ENCODE results near the gene FBXO42. TPM values are rescaled to one million over a fixed set of nuclear protein-coding genes. Genes with fewer than 3 reads are reported as not detected.
"Not testable (repeated sequence)": the region's sequence is repeated elsewhere in the genome, so short reads cannot be mapped to it uniquely, and the experiment has no call there.

The FBXO42 gene
- total RNA-seq, 1 donor, result 16.3 TPM

- no peak overlapping the region for H3K4me2 ChIP-seq (ENCODE audit: insufficient read depth, low read length)
- H3K4me3 ChIP-seq (ENCODE audit: insufficient read depth, low read length), result no peak overlapping the region
- no peak overlapping the region for H2AFZ ChIP-seq (ENCODE audit: low read length)
- no peak overlapping the region for H3K27ac ChIP-seq (ENCODE audit: low read depth, low read length)
- H3K79me2 ChIP-seq (ENCODE audit: insufficient read depth, low read length), result no peaks in the 10 kb centered on the region
- no peaks in the 10 kb centered on the region for H3K9me3 ChIP-seq (ENCODE audit: low read depth, low read length)
- no peaks in the 10 kb centered on the region for H4K20me1 ChIP-seq (ENCODE audit: insufficient read depth, low read length)
- no peaks in the 10 kb centered on the region for H3K36me3 ChIP-seq (ENCODE audit: insufficient read depth, low read length)
- peak; percentile 82 for DNase-seq (ENCODE audit: insufficient read length, low spot score, missing footprints)
- H3K27me3 ChIP-seq (ENCODE audit: insufficient read depth, low read length), result peaks cover 23% of the 10 kb centered on the region
- no peaks in the 10 kb centered on the region for H3K4me1 ChIP-seq (ENCODE audit: insufficient read depth, low read length)
- TF ChIP-seq CTCF (IDR thresholded peaks at IDR 0.05; ENCODE audit: extremely low read depth, low read depth, low read length), result no peak
These were observed 125.6 kb downstream of the FBXO42 start for GRCh38 chr1:16226490-16227179.

- Histone ChIP-seq H3K4me2 (ENCODE audit: insufficient read depth, low read length) (no peak overlapping the region), H4K20me1 (ENCODE audit: insufficient read depth, low read length) (no peaks in the 10 kb centered on the region), H3K79me2 (ENCODE audit: insufficient read depth, low read length) (no peaks in the 10 kb centered on the region), H3K36me3 (ENCODE audit: insufficient read depth, low read length) (no peaks in the 10 kb centered on the region), H2AFZ (ENCODE audit: low read length) (no peak overlapping the region), H3K4me3 (ENCODE audit: insufficient read depth, low read length) (no peak overlapping the region), H3K9me3 (ENCODE audit: low read depth, low read length) (no peaks in the 10 kb centered on the region), H3K4me1 (ENCODE audit: insufficient read depth, low read length) (no peaks in the 10 kb centered on the region), H3K27me3 (ENCODE audit: insufficient read depth, low read length) (peaks cover 23% of the 10 kb centered on the region), H3K27ac (ENCODE audit: low read depth, low read length) (no peak overlapping the region)
- DNase-seq (ENCODE audit: insufficient read length, low spot score, missing footprints), result peak; percentile 73
- no peak for TF ChIP-seq CTCF (IDR thresholded peaks at IDR 0.05; ENCODE audit: extremely low read depth, low read depth, low read length)
These were observed 126.2 kb downstream of the FBXO42 start for GRCh38 chr1:16226129-16226489.

- H3K27me3 ChIP-seq (ENCODE audit: insufficient read depth, low read length), result peaks cover 23% of the 10 kb centered on the region
- DNase-seq (ENCODE audit: insufficient read length, low spot score, missing footprints), result peak; percentile 62
- H3K4me3 ChIP-seq (ENCODE audit: insufficient read depth, low read length), result no peak overlapping the region
- H3K79me2 ChIP-seq (ENCODE audit: insufficient read depth, low read length), result no peaks in the 10 kb centered on the region
- no peak for TF ChIP-seq CTCF (IDR thresholded peaks at IDR 0.05; ENCODE audit: extremely low read depth, low read depth, low read length)
- H3K4me2 ChIP-seq (ENCODE audit: insufficient read depth, low read length), result no peak overlapping the region
- no peaks in the 10 kb centered on the region for H3K36me3 ChIP-seq (ENCODE audit: insufficient read depth, low read length)
- H3K4me1 ChIP-seq (ENCODE audit: insufficient read depth, low read length), result no peaks in the 10 kb centered on the region
- no peak overlapping the region for H2AFZ ChIP-seq (ENCODE audit: low read length)
- no peaks in the 10 kb centered on the region for H4K20me1 ChIP-seq (ENCODE audit: insufficient read depth, low read length)
- H3K27ac ChIP-seq (ENCODE audit: low read depth, low read length), result no peak overlapping the region
- no peaks in the 10 kb centered on the region for H3K9me3 ChIP-seq (ENCODE audit: low read depth, low read length)
These were observed 127.8 kb downstream of the FBXO42 start for GRCh38 chr1:16224472-16224871.

- not testable (repeated sequence) for H3K79me2 ChIP-seq (ENCODE audit: insufficient read depth, low read length); H3K4me2 ChIP-seq (ENCODE audit: insufficient read depth, low read length); H3K4me3 ChIP-seq (ENCODE audit: insufficient read depth, low read length); H3K9me3 ChIP-seq (ENCODE audit: low read depth, low read length); H3K36me3 ChIP-seq (ENCODE audit: insufficient read depth, low read length); DNase-seq (ENCODE audit: insufficient read length, low spot score, missing footprints); H3K27ac ChIP-seq (ENCODE audit: low read depth, low read length); H2AFZ ChIP-seq (ENCODE audit: low read length); H4K20me1 ChIP-seq (ENCODE audit: insufficient read depth, low read length); H3K4me1 ChIP-seq (ENCODE audit: insufficient read depth, low read length)
- H3K27me3 ChIP-seq (ENCODE audit: insufficient read depth, low read length), result peaks cover 17% of the 10 kb centered on the region
These were observed 129.6 kb downstream of the FBXO42 start for GRCh38 chr1:16222716-16223115.
